Uterus (tissue), 4 donors: ENCODE data around the gene TMEM95. TPM values are rescaled to one million over a fixed set of nuclear protein-coding genes. Genes with fewer than 3 reads are reported as not detected.
"Not testable (repeated sequence)": the region's sequence is repeated elsewhere in the genome, so short reads cannot be mapped to it uniquely, and the experiment has no call there.

Experiments
- DNase-seq, 2 donors: peaks; one replicate each; pipeline ENCODE4 v3.0.0-alpha.2; 2019 to 2020
- H3K27ac ChIP-seq, 2 donors: fragments of 200-600 bp; sonication (generic); 1 replicate in 1 of 2; 2 replicates in 1 of 2; pipeline ENCODE4 v1.5.1; 2016 to 2018
- H3K27me3 ChIP-seq, 2 donors: fragments of 200-600 bp; sonication (generic); one replicate each; pipeline ENCODE4 v1.5.1; 2018 to 2019; ENCODE audit warnings: control low read depth in 1 of 2
- H3K36me3 ChIP-seq, 2 donors: fragments of 200-600 bp; sonication (generic); one replicate each; pipeline ENCODE4 v1.5.1; 2019; ENCODE audit warnings: control low read depth in 1 of 2
- H3K4me1 ChIP-seq, 2 donors: fragments of 200-600 bp; sonication (generic); one replicate each; pipeline ENCODE4 v1.5.1; 2018 to 2019; ENCODE audit warnings: control low read depth in 1 of 2
- H3K4me3 ChIP-seq, 2 donors: fragments of 200-600 bp; sonication (generic); 1 replicate in 1 of 2; 2 replicates in 1 of 2; pipeline ENCODE4 v1.5.1; 2018 to 2019; ENCODE audit warnings: mild to moderate bottlenecking in 1 of 2
- H3K9me3 ChIP-seq, 2 donors: fragments of 200-600 bp; sonication (generic); one replicate each; pipeline ENCODE4 v1.5.1; 2019; ENCODE audit warnings: control low read depth in 1 of 2
- POLR2A ChIP-seq, 2 donors: fragments of 450-650 bp; IDR thresholded peaks; one replicate each; pipeline ENCODE4 v1.6.1; 2016; ENCODE audit warnings: antibody characterized with exemption in 2 of 2, mild to moderate bottlenecking in 1 of 2, moderate library complexity in 1 of 2
- intact Hi-C: fragments of 100-400 bp; cut with DNase I; formaldehyde crosslinking; loops from one replicate; pipeline ENCODE4 v1.15.1; 2023; ENCODE audit warnings: low total_unique reads
- total RNA-seq, 4 donors: library from RNA; depleted of rRNA in 3 of 4; stranded (reverse); fragments of >200 nt in 3 of 4; gene quantifications; one replicate each; pipeline versions ENCODE4 v1.1.0 to v1.2.4, GENCODE V29; 2014 to 2023
- TF ChIP-seq, protein P1 (sequence below), 4 experiments: fragments of 200-600 bp in 2 of 4; fragments of 450-650 bp in 2 of 4; sonication (generic) in 2 of 4; IDR thresholded peaks; one replicate each; pipeline ENCODE4 v1.5.1; 2016 to 2019; ENCODE audit warnings: antibody characterized with exemption in 4 of 4, mild to moderate bottlenecking in 2 of 4, moderate library complexity in 1 of 4
- donor health status: DM: yes; HTN: yes; CAD: no.

Gene TMEM95
- total RNA-seq, 4 donors from 2014 or later: not detected

GRCh38 chr17:7334938-7335538, 19.9 kb upstream of the TMEM95 start:
- no peak overlapping the region for H3K27ac ChIP-seq
- H3K9me3 ChIP-seq: no peaks in the 10 kb centered on the region
- intact Hi-C loops: no loop called here
- no peaks in the 10 kb centered on the region for H3K27me3 ChIP-seq
- peak in 1 of 2 donors; percentile 13 for DNase-seq
- no peaks in the 10 kb centered on the region for H3K4me1 ChIP-seq
- H3K4me3 ChIP-seq: no peak overlapping the region
- no peak for TF ChIP-seq POLR2A (IDR thresholded peaks at IDR 0.05)
- TF ChIP-seq, protein P1, sequence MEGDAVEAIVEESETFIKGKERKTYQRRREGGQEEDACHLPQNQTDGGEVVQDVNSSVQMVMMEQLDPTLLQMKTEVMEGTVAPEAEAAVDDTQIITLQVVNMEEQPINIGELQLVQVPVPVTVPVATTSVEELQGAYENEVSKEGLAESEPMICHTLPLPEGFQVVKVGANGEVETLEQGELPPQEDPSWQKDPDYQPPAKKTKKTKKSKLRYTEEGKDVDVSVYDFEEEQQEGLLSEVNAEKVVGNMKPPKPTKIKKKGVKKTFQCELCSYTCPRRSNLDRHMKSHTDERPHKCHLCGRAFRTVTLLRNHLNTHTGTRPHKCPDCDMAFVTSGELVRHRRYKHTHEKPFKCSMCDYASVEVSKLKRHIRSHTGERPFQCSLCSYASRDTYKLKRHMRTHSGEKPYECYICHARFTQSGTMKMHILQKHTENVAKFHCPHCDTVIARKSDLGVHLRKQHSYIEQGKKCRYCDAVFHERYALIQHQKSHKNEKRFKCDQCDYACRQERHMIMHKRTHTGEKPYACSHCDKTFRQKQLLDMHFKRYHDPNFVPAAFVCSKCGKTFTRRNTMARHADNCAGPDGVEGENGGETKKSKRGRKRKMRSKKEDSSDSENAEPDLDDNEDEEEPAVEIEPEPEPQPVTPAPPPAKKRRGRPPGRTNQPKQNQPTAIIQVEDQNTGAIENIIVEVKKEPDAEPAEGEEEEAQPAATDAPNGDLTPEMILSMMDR (IDR thresholded peaks at IDR 0.05): no peak
- no peaks in the 10 kb centered on the region for H3K36me3 ChIP-seq

GRCh38 chr17:7335765-7336164, 19.2 kb upstream of the TMEM95 start:
- H3K36me3 ChIP-seq, H3K4me3 ChIP-seq, intact Hi-C loops, H3K27ac ChIP-seq, DNase-seq, H3K27me3 ChIP-seq, H3K4me1 ChIP-seq, H3K9me3 ChIP-seq: not testable (repeated sequence)

DNA sequence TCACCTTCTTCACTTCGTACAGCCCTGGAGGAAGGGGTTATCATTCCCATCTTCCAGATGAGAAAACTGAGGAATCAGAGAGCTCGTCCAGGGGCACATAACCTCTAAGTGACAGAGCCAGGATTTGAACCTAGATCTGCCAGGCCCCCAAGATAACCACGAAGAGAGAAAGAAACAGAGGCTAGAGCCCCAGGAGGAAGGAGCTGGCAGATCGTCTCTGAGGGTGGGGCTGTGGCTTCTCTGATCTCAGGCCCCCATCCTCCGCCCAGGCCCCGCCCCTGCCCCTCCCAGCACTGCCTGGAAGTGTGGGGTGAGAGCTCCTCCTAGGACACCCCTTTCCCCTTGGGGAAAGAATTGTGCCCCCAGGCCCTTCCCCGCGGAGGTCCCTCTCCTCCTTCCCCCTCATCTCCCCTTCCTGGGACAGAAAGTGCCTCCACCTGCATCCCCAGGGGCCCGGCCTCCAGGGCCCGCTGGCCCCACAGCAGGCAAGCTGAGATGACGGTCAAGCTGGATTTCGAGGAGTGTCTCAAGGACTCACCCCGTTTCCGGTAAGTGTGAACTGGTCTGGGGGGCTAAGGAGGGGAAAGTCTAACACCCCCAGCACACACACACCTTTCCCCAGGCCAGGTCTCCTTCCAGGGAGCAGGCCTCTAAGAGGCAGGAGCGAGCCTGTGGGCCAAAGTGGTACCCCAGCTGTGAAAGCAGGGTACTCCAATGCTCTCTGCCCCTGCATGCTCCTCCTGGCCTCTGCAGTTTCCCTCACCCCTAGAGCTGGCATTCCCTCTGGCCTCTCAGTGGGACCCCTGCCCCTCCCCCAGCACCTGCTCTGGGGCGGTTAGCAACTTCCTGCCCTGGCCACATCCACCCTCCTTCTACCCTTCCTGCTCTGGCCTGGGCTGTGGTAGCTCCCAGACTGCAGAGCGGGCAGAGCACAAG, 18.4 kb upstream of the TMEM95 start, which contains the start of gene ACAP1:
ACAP1 (plus strand) TSS at position 290 of the 936 bp plus-strand sequence; CDS start at position 496, 206 bp downstream.
- H3K4me1 ChIP-seq: no peaks in the 10 kb centered on the region
- no peaks in the 10 kb centered on the region for H3K36me3 ChIP-seq
- H3K4me3 ChIP-seq: no peak within 1 kb of the TSS
- intact Hi-C loops: no loop called here
- TF ChIP-seq, protein P1 (IDR thresholded peaks at IDR 0.05): no peak
- no peak for TF ChIP-seq POLR2A (IDR thresholded peaks at IDR 0.05)
- no peaks in the 10 kb centered on the region for H3K9me3 ChIP-seq
- H3K27ac ChIP-seq: no peak within 1 kb of the TSS
- no peak for DNase-seq
- H3K27me3 ChIP-seq: no peaks in the 10 kb centered on the region

DNA sequence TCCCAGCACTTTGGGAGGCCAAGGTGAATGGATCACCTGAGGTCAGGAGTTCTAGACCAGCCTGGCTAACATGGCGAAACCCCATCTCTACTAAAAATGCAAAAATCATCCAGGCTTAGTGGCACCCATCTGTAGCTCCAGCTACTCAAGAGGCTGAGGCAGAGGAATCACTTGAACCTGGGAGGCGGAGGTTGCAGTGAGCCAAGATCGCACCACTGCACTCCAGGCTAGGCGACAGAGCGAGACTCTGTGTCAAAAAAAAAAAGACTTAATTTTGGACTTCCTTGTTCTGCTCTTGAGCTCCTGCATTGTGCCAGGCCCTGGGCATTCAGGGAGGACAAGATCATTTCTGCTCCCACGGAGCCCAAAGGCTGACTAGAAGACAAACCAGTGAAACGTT, 17.4 kb upstream of the TMEM95 start:
- H3K27ac ChIP-seq, H3K36me3 ChIP-seq, H3K27me3 ChIP-seq, H3K9me3 ChIP-seq, DNase-seq, H3K4me1 ChIP-seq, H3K4me3 ChIP-seq, intact Hi-C loops: not testable (repeated sequence)

GRCh38 chr17:7340179-7340578, 14.8 kb upstream of the TMEM95 start:
- Histone ChIP-seq H3K4me3 (no peak overlapping the region), H3K27ac (no peak overlapping the region), H3K4me1 (no peaks in the 10 kb centered on the region), H3K36me3 (no peaks in the 10 kb centered on the region), H3K9me3 (no peaks in the 10 kb centered on the region), H3K27me3 (no peaks in the 10 kb centered on the region)
- TF ChIP-seq, protein P1 (IDR thresholded peaks at IDR 0.05): no peak
- no peak for TF ChIP-seq POLR2A (IDR thresholded peaks at IDR 0.05)
- no peak for DNase-seq
- intact Hi-C loops: no loop called here

- Histone ChIP-seq H3K4me3 (no peak overlapping the region), H3K9me3 (no peaks in the 10 kb centered on the region), H3K27me3 (no peaks in the 10 kb centered on the region), H3K36me3 (no peaks in the 10 kb centered on the region), H3K27ac (no peak overlapping the region), H3K4me1 (no peaks in the 10 kb centered on the region)
- intact Hi-C loops: no loop called here
- no peak for DNase-seq
- TF ChIP-seq, protein P1 (IDR thresholded peaks at IDR 0.05): no peak
- no peak for TF ChIP-seq POLR2A (IDR thresholded peaks at IDR 0.05)
Observed at GRCh38 chr17:7341842-7342241, 13.1 kb upstream of the TMEM95 start.
